Measurements from ENCODE around the gene IFT122. TPM values are rescaled to one million over a fixed set of nuclear protein-coding genes. Genes with fewer than 3 reads are reported as not detected.

The IFT122 gene
- polyA plus RNA-seq, 1 experiment, result 27.8 TPM

- DNase-seq (ENCODE audit: low read depth), result no peak
- no peak for TF ChIP-seq CTCF (IDR thresholded peaks at IDR 0.05; ENCODE audit: insufficient read depth, low read depth, low read length)
- H3K36me3 ChIP-seq (ENCODE audit: control insufficient read depth, insufficient read depth, low read length), result peaks cover 11% of the 10 kb centered on the region
- ChIA-PET CTCF (interaction anchor here (1.2 to 1.9 kb wide), 3 partner anchors 12 to 45 kb away, joined by 3 to 6 read pairs (median 4); no protein-coding TSS in a partner anchor), POLR2A (no interaction called here)
- peak overlapping the region; percentile 48 for H3K4me3 ChIP-seq (ENCODE audit: low read depth, low read length)
- H3K27me3 ChIP-seq (ENCODE audit: control insufficient read depth, insufficient read depth, low read length), result no peaks in the 10 kb centered on the region
Observed at GRCh38 chr3:129428007-129428375, 12.0 kb upstream of the IFT122 start.

- Histone ChIP-seq H3K36me3 (ENCODE audit: control insufficient read depth, insufficient read depth, low read length) (peaks cover 11% of the 10 kb centered on the region), H3K27me3 (ENCODE audit: control insufficient read depth, insufficient read depth, low read length) (no peaks in the 10 kb centered on the region), H3K4me3 (ENCODE audit: low read depth, low read length) (peak within 1 kb of the TSS; percentile 48)
- ChIA-PET CTCF (interaction anchor here (0.7 to 1.9 kb wide), 4 partner anchors 13 to 679 kb away, joined by 3 to 6 read pairs (median 4); no protein-coding TSS in a partner anchor), POLR2A (no interaction called here)
- peak; percentile 66 for DNase-seq (ENCODE audit: low read depth)
- TF ChIP-seq CTCF (IDR thresholded peaks at IDR 0.05; ENCODE audit: insufficient read depth, low read depth, low read length), result no peak
Observed at GRCh38 chr3:129428376-129429079, 11.5 kb upstream of the IFT122 start, which contains the start of gene EFCAB12. EFCAB12 (minus strand) TSS chr3:129428636; CDS start chr3:129428488, 148 bp downstream.

GRCh38 chr3:129429080-129429451 is 11.0 kb upstream of the IFT122 start:
- Histone ChIP-seq H3K4me3 (ENCODE audit: low read depth, low read length) (no peak overlapping the region), H3K27me3 (ENCODE audit: control insufficient read depth, insufficient read depth, low read length) (no peaks in the 10 kb centered on the region), H3K36me3 (ENCODE audit: control insufficient read depth, insufficient read depth, low read length) (peaks cover 11% of the 10 kb centered on the region)
- no peak for TF ChIP-seq CTCF (IDR thresholded peaks at IDR 0.05; ENCODE audit: insufficient read depth, low read depth, low read length)
- CTCF ChIA-PET, result interaction anchor here (0.7 to 1.9 kb wide), 2 partner anchors 46 to 678 kb away, joined by 3 to 4 read pairs; no protein-coding TSS in a partner anchor
- POLR2A ChIA-PET, result no interaction called here
- DNase-seq (ENCODE audit: low read depth), result no peak

- Histone ChIP-seq H3K4me3 (ENCODE audit: low read depth, low read length) (no peak overlapping the region), H3K27me3 (ENCODE audit: control insufficient read depth, insufficient read depth, low read length) (no peaks in the 10 kb centered on the region), H3K36me3 (ENCODE audit: control insufficient read depth, insufficient read depth, low read length) (peaks cover 11% of the 10 kb centered on the region)
- no peak for DNase-seq (ENCODE audit: low read depth)
- TF ChIP-seq CTCF (IDR thresholded peaks at IDR 0.05; ENCODE audit: insufficient read depth, low read depth, low read length), result no peak
- ChIA-PET POLR2A (no interaction called here), CTCF (interaction anchor here (1.9 kb wide), 1 partner anchor 46 kb away, joined by 4 read pairs; no protein-coding TSS in a partner anchor)
Observed at GRCh38 chr3:129429602-129430001, 10.4 kb upstream of the IFT122 start.

- ChIA-PET CTCF (no interaction called here), POLR2A (no interaction called here)
- peaks cover 14% of the 10 kb centered on the region for H3K36me3 ChIP-seq (ENCODE audit: control insufficient read depth, insufficient read depth, low read length)
- no peak overlapping the region for H3K4me3 ChIP-seq (ENCODE audit: low read depth, low read length)
- TF ChIP-seq CTCF (IDR thresholded peaks at IDR 0.05; ENCODE audit: insufficient read depth, low read depth, low read length), result no peak
- DNase-seq (ENCODE audit: low read depth), result no peak
- no peaks in the 10 kb centered on the region for H3K27me3 ChIP-seq (ENCODE audit: control insufficient read depth, insufficient read depth, low read length)
Observed at GRCh38 chr3:129432036-129432435, 8.0 kb upstream of the IFT122 start.
